Muscle layer of colon (tissue), 2 donors: ENCODE data around the gene FOXD4L1.
"Not testable (repeated sequence)": the region's sequence is repeated elsewhere in the genome, so short reads cannot be mapped to it uniquely, and the experiment has no call there.

Experiments used
- H3K27ac ChIP-seq: one replicate; pipeline ENCODE4 v1.7.0; 2013; ENCODE audit warnings: low read depth, mild to moderate bottlenecking, low read length, moderate library complexity
- H3K27me3 ChIP-seq, 2 donors: one replicate each; pipeline ENCODE4 v1.7.0; 2013; ENCODE audit warnings: low read length in 2 of 2, mild to moderate bottlenecking in 2 of 2; ENCODE audit not compliant: insufficient read depth in 2 of 2, control insufficient read depth in 1 of 2
- H3K36me3 ChIP-seq: one replicate; pipeline ENCODE4 v1.7.0; 2013; ENCODE audit warnings: mild to moderate bottlenecking, low read length; ENCODE audit not compliant: insufficient read depth
- H3K4me1 ChIP-seq: one replicate; pipeline ENCODE4 v1.7.0; 2013; ENCODE audit warnings: mild to moderate bottlenecking, low read length; ENCODE audit not compliant: insufficient read depth
- H3K4me3 ChIP-seq, 2 donors: one replicate each; pipeline ENCODE4 v1.7.0; 2013; ENCODE audit warnings: low read length in 2 of 2, low read depth in 1 of 2, mild to moderate bottlenecking in 1 of 2, moderate library complexity in 1 of 2
- H3K9ac ChIP-seq: one replicate; pipeline ENCODE4 v1.7.0; 2013; ENCODE audit warnings: low read length
- H3K9me3 ChIP-seq: one replicate; pipeline ENCODE4 v1.7.0; 2013; ENCODE audit warnings: mild to moderate bottlenecking, low read length
- donor health status: abdominal sarcoma.
- donor health status: Adenocarcinoma of cecum.

Gene FOXD4L1

DNA sequence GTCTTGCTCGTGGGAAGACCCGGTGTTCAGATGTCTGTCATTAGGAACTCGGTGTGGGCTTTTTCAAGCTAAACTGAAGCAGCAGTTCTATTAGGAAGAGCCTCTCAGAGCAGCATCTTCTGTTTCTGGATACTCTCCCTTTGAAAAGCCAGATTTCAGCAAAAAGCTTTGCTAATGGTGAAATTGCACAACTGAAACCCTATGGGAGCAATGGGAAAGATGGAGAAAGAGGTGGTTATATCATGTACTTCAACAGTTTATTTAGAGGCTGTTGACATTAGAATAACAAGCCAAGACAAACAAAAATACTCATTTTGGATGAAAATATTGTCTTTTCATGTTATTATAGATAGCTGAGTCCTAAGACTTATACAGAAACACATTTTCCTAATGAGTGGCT, 30.4 kb downstream of the FOXD4L1 start:
- not testable (repeated sequence) for H3K36me3 ChIP-seq, H3K9me3 ChIP-seq, H3K4me1 ChIP-seq, H3K27me3 ChIP-seq, H3K27ac ChIP-seq, H3K4me3 ChIP-seq, H3K9ac ChIP-seq

- H3K9me3 ChIP-seq, H3K9ac ChIP-seq, H3K4me3 ChIP-seq, H3K36me3 ChIP-seq, H3K4me1 ChIP-seq, H3K27ac ChIP-seq, H3K27me3 ChIP-seq: not testable (repeated sequence)
Observed at GRCh38 chr2:113532991-113533390, 34.5 kb downstream of the FOXD4L1 start.

DNA sequence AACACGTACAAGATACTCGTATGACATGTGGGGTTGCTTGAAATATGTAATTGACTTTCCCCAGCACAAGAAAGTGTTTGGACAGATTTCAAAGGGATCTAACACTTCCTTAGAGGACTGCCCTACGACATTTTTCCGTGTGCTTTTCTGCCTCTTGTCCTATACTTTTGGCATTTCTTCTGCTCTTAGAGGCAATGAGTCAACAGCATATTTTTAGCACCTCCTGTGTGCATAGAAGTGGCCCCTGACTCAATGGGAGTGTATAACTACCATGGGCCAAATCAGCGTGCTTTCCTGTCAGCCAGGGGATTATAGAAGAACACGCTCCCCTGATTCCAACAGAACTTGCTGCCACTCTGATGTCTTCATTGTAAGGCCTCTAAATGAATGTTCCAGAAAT, 38.1 kb downstream of the FOXD4L1 start:
- H3K36me3 ChIP-seq, H3K4me1 ChIP-seq, H3K9ac ChIP-seq: not testable (repeated sequence)

DNA sequence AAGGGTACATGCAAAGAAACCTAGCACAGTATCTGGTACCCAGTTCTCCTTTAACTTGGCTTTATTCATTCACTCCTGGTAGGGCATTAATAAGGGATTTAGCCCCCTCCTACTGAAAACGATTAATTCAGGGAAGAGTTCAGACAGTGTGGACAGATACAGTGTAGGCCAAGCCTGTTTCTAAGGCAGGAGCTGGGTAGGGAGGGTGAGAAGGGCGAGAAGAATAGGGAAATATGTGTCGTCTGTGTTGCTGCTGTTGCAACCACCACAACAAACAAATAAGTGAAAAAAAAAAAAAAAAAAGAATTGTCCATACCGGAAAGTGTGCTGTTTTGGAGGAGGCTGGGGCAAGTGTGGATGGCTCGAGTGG, 42.4 kb downstream of the FOXD4L1 start:
- H3K9ac ChIP-seq, H3K4me3 ChIP-seq: not testable (repeated sequence)
- peak overlapping the region; percentile 63 for H3K27ac ChIP-seq

More for the DNA sequence above, 38.1 kb downstream of the FOXD4L1 start:
- not testable (repeated sequence) for H3K9me3 ChIP-seq, H3K4me3 ChIP-seq, H3K27me3 ChIP-seq, H3K27ac ChIP-seq

DNA sequence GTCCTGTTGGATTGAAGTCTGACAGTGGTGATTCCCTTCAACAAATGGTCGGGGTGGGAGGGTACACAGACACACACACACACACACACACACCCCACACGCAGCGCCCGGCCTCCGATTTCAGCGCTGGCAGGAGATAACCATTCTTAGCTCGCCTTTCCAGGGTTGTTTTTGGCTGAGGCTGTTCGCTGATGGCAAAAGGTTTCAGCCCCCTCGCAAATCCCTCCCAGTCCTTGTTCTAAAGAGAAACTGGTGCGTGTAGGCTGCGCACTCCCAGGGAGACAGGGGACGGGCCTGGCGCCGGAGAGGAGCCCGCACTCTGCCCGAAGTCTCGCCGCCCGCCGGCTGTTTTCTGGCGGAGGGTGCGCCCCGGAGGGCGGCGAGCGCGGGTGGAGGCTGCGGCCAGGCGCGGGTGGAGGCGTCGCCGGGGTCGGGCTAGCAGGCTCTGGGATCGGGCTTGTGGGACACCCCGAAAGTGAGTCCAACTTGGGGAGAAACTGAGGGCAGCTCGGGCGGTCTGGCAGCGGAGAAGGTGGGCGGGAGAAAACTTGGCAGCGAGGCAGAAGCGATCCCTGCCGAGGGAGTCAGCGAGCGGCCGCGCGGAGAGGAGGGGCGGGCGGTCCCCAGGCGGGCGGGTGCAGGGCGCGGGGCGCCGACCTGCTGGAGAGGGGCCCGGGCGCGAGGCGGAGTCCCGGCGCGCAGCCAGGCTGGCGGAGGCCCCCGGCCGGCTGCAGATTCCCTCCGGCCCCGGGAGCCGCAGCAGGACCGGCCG, 42.9 kb downstream of the FOXD4L1 start:
- not testable (repeated sequence) for H3K9me3 ChIP-seq, H3K9ac ChIP-seq, H3K4me1 ChIP-seq, H3K27me3 ChIP-seq, H3K36me3 ChIP-seq
- Histone ChIP-seq H3K4me3 (peak overlapping the region; percentile 35 to 71), H3K27ac (peak overlapping the region; percentile 63)

More for the DNA sequence above, 42.4 kb downstream of the FOXD4L1 start:
- not testable (repeated sequence) for H3K36me3 ChIP-seq, H3K27me3 ChIP-seq, H3K9me3 ChIP-seq, H3K4me1 ChIP-seq

- peak overlapping the region; percentile 23 for H3K27ac ChIP-seq
Observed at GRCh38 chr2:113541976-113542485, 43.6 kb downstream of the FOXD4L1 start.

DNA sequence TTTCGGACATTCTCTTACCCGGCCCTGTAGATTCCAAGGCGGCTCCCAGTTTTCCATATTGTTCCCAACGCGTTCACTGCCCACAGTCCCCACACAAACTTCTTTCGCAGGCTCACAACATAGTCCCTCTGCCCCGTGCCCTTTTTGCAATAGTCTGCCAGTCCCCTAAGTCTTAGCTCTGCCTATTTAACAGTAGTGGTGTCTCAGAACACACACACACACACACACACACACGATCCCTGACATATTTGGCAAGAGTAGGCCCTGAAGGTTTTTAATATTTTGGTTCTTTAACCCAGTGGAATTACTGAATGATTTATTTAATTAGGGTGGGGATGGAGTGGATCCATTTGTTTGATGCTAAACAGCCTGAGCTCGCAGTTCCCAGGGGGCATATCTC, 44.1 kb downstream of the FOXD4L1 start:
- H3K4me3 ChIP-seq, H3K36me3 ChIP-seq, H3K9ac ChIP-seq, H3K9me3 ChIP-seq, H3K4me1 ChIP-seq, H3K27me3 ChIP-seq: not testable (repeated sequence)
- H3K27ac ChIP-seq, result peak overlapping the region; percentile 23

More at GRCh38 chr2:113541976-113542485, 43.6 kb downstream of the FOXD4L1 start:
- peak overlapping the region; percentile 35 to 71 for H3K4me3 ChIP-seq
- H3K27me3 ChIP-seq, H3K9me3 ChIP-seq, H3K4me1 ChIP-seq, H3K36me3 ChIP-seq, H3K9ac ChIP-seq: not testable (repeated sequence)
